ENCODE data around the gene ZP1. TPM values are rescaled to one million over a fixed set of nuclear protein-coding genes. Genes with fewer than 3 reads are reported as not detected.

ZP1 gene
- total and polyA plus RNA-seq, 2 experiments from 2014 or later = not detected

GRCh38 chr11:60869451-60869825, 2.1 kb downstream of the ZP1 start:
- no peak for DNase-seq (ENCODE audit: low spot score)
- Histone ChIP-seq H3K27ac (ENCODE audit: low read depth) (no peak overlapping the region), H3K4me2 (no peak overlapping the region), H3K4me3 (no peak overlapping the region), H2AFZ (no peak overlapping the region), H3K4me1 (ENCODE audit: insufficient read depth) (no peaks in the 10 kb centered on the region), H3K36me3 (ENCODE audit: insufficient read depth) (no peaks in the 10 kb centered on the region), H3K79me2 (replicated peaks; ENCODE audit: insufficient read depth) (no peaks in the 10 kb centered on the region), H3F3A (replicated peaks; ENCODE audit: low read depth) (no peaks in the 10 kb centered on the region), H4K20me1 (replicated peaks; ENCODE audit: insufficient read depth) (no peaks in the 10 kb centered on the region), H3K27me3 (ENCODE audit: insufficient read depth) (no peaks in the 10 kb centered on the region), H3K9me2 (ENCODE audit: insufficient read depth) (no peaks in the 10 kb centered on the region)
- Mint-ChIP-seq H3K27ac (no peak overlapping the region), H3K36me3 (ENCODE audit: low read depth) (no peaks in the 10 kb centered on the region), H3K9me3 (no peaks in the 10 kb centered on the region; the same call in 2 of the 3 replicates), H3K4me3 (no peak overlapping the region), H3K27me3 (ENCODE audit: insufficient read depth, low read depth, poor library complexity) (peaks cover 4% of the 10 kb centered on the region), H3K4me1 (peaks cover 6% of the 10 kb centered on the region; the same call in 2 of the 3 replicates)
- TF ChIP-seq STAT1 (IDR thresholded peaks at IDR 0.05; ENCODE audit: unreplicated experiment) (no peak), ZNF331 (CRISPR knock-in tag; IDR thresholded peaks at IDR 0.05; ENCODE audit: low read depth) (no peak), CREB1 (CRISPR knock-in tag; IDR thresholded peaks at IDR 0.05; ENCODE audit: low read depth) (no peak), EZH2 (IDR thresholded peaks at IDR 0.05; ENCODE audit: low read depth, unreplicated experiment) (no peak), EZH2phosphoT487 (IDR thresholded peaks at IDR 0.05; ENCODE audit: unreplicated experiment) (no peak), ZNF114 (CRISPR knock-in tag; IDR thresholded peaks at IDR 0.05) (no peak), POLR2AphosphoS5 (IDR thresholded peaks at IDR 0.05; ENCODE audit: low read depth) (no peak), NANOG (IDR thresholded peaks at IDR 0.05; ENCODE audit: borderline replicate concordance) (no peak)
- TF ChIP-seq, protein P1, sequence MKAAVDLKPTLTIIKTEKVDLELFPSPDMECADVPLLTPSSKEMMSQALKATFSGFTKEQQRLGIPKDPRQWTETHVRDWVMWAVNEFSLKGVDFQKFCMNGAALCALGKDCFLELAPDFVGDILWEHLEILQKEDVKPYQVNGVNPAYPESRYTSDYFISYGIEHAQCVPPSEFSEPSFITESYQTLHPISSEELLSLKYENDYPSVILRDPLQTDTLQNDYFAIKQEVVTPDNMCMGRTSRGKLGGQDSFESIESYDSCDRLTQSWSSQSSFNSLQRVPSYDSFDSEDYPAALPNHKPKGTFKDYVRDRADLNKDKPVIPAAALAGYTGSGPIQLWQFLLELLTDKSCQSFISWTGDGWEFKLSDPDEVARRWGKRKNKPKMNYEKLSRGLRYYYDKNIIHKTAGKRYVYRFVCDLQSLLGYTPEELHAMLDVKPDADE (IDR thresholded peaks at IDR 0.05) = no peak
- TF ChIP-seq, protein P2, sequence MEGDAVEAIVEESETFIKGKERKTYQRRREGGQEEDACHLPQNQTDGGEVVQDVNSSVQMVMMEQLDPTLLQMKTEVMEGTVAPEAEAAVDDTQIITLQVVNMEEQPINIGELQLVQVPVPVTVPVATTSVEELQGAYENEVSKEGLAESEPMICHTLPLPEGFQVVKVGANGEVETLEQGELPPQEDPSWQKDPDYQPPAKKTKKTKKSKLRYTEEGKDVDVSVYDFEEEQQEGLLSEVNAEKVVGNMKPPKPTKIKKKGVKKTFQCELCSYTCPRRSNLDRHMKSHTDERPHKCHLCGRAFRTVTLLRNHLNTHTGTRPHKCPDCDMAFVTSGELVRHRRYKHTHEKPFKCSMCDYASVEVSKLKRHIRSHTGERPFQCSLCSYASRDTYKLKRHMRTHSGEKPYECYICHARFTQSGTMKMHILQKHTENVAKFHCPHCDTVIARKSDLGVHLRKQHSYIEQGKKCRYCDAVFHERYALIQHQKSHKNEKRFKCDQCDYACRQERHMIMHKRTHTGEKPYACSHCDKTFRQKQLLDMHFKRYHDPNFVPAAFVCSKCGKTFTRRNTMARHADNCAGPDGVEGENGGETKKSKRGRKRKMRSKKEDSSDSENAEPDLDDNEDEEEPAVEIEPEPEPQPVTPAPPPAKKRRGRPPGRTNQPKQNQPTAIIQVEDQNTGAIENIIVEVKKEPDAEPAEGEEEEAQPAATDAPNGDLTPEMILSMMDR (conservative IDR thresholded peaks at IDR 0.05; ENCODE audit: low read depth in 2 of 2) = no peak
- TF ChIP-seq, protein P3, sequence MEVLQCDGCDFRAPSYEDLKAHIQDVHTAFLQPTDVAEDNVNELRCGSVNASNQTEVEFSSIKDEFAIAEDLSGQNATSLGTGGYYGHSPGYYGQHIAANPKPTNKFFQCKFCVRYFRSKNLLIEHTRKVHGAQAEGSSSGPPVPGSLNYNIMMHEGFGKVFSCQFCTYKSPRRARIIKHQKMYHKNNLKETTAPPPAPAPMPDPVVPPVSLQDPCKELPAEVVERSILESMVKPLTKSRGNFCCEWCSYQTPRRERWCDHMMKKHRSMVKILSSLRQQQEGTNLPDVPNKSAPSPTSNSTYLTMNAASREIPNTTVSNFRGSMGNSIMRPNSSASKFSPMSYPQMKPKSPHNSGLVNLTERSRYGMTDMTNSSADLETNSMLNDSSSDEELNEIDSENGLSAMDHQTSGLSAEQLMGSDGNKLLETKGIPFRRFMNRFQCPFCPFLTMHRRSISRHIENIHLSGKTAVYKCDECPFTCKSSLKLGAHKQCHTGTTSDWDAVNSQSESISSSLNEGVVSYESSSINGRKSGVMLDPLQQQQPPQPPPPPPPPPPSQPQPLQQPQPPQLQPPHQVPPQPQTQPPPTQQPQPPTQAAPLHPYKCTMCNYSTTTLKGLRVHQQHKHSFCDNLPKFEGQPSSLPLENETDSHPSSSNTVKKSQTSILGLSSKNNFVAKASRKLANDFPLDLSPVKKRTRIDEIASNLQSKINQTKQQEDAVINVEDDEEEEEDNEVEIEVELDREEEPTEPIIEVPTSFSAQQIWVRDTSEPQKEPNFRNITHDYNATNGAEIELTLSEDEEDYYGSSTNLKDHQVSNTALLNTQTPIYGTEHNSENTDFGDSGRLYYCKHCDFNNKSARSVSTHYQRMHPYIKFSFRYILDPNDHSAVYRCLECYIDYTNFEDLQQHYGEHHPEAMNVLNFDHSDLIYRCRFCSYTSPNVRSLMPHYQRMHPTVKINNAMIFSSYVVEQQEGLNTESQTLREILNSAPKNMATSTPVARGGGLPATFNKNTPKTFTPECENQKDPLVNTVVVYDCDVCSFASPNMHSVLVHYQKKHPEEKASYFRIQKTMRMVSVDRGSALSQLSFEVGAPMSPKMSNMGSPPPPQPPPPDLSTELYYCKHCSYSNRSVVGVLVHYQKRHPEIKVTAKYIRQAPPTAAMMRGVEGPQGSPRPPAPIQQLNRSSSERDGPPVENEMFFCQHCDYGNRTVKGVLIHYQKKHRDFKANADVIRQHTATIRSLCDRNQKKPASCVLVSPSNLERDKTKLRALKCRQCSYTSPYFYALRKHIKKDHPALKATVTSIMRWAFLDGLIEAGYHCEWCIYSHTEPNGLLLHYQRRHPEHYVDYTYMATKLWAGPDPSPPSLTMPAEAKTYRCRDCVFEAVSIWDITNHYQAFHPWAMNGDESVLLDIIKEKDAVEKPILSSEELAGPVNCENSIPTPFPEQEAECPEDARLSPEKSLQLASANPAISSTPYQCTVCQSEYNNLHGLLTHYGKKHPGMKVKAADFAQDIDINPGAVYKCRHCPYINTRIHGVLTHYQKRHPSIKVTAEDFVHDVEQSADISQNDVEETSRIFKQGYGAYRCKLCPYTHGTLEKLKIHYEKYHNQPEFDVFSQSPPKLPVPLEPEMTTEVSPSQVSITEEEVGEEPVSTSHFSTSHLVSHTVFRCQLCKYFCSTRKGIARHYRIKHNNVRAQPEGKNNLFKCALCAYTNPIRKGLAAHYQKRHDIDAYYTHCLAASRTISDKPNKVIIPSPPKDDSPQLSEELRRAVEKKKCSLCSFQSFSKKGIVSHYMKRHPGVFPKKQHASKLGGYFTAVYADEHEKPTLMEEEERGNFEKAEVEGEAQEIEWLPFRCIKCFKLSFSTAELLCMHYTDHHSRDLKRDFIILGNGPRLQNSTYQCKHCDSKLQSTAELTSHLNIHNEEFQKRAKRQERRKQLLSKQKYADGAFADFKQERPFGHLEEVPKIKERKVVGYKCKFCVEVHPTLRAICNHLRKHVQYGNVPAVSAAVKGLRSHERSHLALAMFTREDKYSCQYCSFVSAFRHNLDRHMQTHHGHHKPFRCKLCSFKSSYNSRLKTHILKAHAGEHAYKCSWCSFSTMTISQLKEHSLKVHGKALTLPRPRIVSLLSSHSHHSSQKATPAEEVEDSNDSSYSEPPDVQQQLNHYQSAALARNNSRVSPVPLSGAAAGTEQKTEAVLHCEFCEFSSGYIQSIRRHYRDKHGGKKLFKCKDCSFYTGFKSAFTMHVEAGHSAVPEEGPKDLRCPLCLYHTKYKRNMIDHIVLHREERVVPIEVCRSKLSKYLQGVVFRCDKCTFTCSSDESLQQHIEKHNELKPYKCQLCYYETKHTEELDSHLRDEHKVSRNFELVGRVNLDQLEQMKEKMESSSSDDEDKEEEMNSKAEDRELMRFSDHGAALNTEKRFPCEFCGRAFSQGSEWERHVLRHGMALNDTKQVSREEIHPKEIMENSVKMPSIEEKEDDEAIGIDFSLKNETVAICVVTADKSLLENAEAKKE (CRISPR knock-in tag; IDR thresholded peaks at IDR 0.05) = no peak
- TF ChIP-seq, protein P4, sequence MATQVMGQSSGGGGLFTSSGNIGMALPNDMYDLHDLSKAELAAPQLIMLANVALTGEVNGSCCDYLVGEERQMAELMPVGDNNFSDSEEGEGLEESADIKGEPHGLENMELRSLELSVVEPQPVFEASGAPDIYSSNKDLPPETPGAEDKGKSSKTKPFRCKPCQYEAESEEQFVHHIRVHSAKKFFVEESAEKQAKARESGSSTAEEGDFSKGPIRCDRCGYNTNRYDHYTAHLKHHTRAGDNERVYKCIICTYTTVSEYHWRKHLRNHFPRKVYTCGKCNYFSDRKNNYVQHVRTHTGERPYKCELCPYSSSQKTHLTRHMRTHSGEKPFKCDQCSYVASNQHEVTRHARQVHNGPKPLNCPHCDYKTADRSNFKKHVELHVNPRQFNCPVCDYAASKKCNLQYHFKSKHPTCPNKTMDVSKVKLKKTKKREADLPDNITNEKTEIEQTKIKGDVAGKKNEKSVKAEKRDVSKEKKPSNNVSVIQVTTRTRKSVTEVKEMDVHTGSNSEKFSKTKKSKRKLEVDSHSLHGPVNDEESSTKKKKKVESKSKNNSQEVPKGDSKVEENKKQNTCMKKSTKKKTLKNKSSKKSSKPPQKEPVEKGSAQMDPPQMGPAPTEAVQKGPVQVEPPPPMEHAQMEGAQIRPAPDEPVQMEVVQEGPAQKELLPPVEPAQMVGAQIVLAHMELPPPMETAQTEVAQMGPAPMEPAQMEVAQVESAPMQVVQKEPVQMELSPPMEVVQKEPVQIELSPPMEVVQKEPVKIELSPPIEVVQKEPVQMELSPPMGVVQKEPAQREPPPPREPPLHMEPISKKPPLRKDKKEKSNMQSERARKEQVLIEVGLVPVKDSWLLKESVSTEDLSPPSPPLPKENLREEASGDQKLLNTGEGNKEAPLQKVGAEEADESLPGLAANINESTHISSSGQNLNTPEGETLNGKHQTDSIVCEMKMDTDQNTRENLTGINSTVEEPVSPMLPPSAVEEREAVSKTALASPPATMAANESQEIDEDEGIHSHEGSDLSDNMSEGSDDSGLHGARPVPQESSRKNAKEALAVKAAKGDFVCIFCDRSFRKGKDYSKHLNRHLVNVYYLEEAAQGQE (IDR thresholded peaks at IDR 0.05; ENCODE audit: unreplicated experiment) = no peak
- no peak for ATAC-seq

All from GM23338 (cell line).